DND-41 (cell line): ENCODE measurements around the gene ARSG.

Experiments
- ATAC-seq: fragments of 200-7000 bp; cut with Tn5 transposase; 3 replicates; pipeline ENCODE4 v1.9.1; 2021; ENCODE audit warnings: low read depth; ENCODE audit not compliant: insufficient read depth
- DNase-seq: peaks from one replicate; pipeline ENCODE4 v3.0.0-alpha.2; 2020
- H2AFZ ChIP-seq: 2 replicates; pipeline ENCODE4 v1.6.0; 2012; ENCODE audit warnings: low read depth, low read length
- H3K27ac ChIP-seq: 2 replicates; pipeline ENCODE4 v1.5.1; 2012; ENCODE audit warnings: low read length, inconsistent platforms
- H3K27me3 ChIP-seq: fragments of 200-600 bp; sonication (generic); 2 replicates; pipeline ENCODE4 v1.6.0; 2012; ENCODE audit warnings: low read length, mild to moderate bottlenecking, inconsistent platforms; ENCODE audit not compliant: insufficient read depth, poor library complexity
- H3K36me3 ChIP-seq: 2 replicates; pipeline ENCODE4 v1.5.1; 2012; ENCODE audit warnings: low read length, inconsistent platforms; ENCODE audit not compliant: insufficient read depth
- H3K4me1 ChIP-seq: 2 replicates; pipeline ENCODE4 v1.5.1; 2012; ENCODE audit warnings: mild to moderate bottlenecking, low read length; ENCODE audit not compliant: insufficient read depth
- H3K4me2 ChIP-seq: 2 replicates; pipeline ENCODE4 v1.6.0; 2012; ENCODE audit warnings: mild to moderate bottlenecking, moderate library complexity, low read length, inconsistent platforms; ENCODE audit not compliant: insufficient read depth
- H3K4me3 ChIP-seq, 2 experiments: fragments of 200-600 bp in 1 of 2; shearing (Covaris generic) in 1 of 2; 2 replicates each; pipeline ENCODE4 v1.5.1; 2012 to 2016; ENCODE audit warnings: inconsistent platforms in 2 of 2, low read length in 2 of 2, mild to moderate bottlenecking in 2 of 2, low read depth in 1 of 2, moderate library complexity in 1 of 2
- H3K79me2 ChIP-seq: 2 replicates; pipeline ENCODE4 v1.6.0; 2012; ENCODE audit warnings: low read length, inconsistent platforms; ENCODE audit not compliant: insufficient read depth
- H3K9ac ChIP-seq: 2 replicates; pipeline ENCODE4 v1.6.0; 2012; ENCODE audit warnings: low read depth, mild to moderate bottlenecking, inconsistent platforms, low read length, moderate library complexity
- H3K9me3 ChIP-seq: 2 replicates; pipeline ENCODE4 v1.5.1; 2012; ENCODE audit warnings: low read length, moderate library complexity, mild to moderate bottlenecking, inconsistent platforms; ENCODE audit not compliant: insufficient read depth, severe bottlenecking
- H4K20me1 ChIP-seq: 2 replicates; pipeline ENCODE4 v1.6.0; 2012; ENCODE audit warnings: low read length; ENCODE audit not compliant: insufficient read depth
- EZH2 ChIP-seq: IDR thresholded peaks from 3 replicates; pipeline ENCODE4 v1.6.1; 2012; ENCODE audit warnings: borderline replicate concordance, low read depth, mild to moderate bottlenecking, moderate library complexity, low read length, inconsistent platforms; ENCODE audit not compliant: severe bottlenecking
- TF ChIP-seq, protein P1 (sequence below): IDR thresholded peaks from 2 replicates; pipeline ENCODE4 v1.5.1; 2012; ENCODE audit warnings: borderline replicate concordance, low read length, moderate library complexity, mild to moderate bottlenecking; ENCODE audit not compliant: poor library complexity, severe bottlenecking; ENCODE audit errors: extremely low read depth

The ARSG gene

GRCh38 chr17:68288375-68288774 lies 2.9 kb upstream of the ARSG start:
- peaks cover 37% of the 10 kb centered on the region for H3K4me1 ChIP-seq
- no peak for ATAC-seq
- H3K4me2 ChIP-seq = no peak overlapping the region

GRCh38 chr17:68288804-68289203 lies 2.5 kb upstream of the ARSG start:
- Histone ChIP-seq H3K9ac (no peak overlapping the region), H3K36me3 (no peaks in the 10 kb centered on the region), H3K79me2 (peaks cover 44% of the 10 kb centered on the region), H3K4me1 (peaks cover 41% of the 10 kb centered on the region), H3K27ac (peak overlapping the region; percentile 1; the same call in 1 of the 2 replicates), H3K9me3 (no peaks in the 10 kb centered on the region), H4K20me1 (no peaks in the 10 kb centered on the region), H2AFZ (no peak overlapping the region), H3K27me3 (no peaks in the 10 kb centered on the region), H3K4me2 (peak overlapping the region; percentile 81; the same call in 1 of the 2 replicates), H3K4me3 (no peak overlapping the region)
- no peak for DNase-seq
- no peak for ATAC-seq
- TF ChIP-seq EZH2 = no peak
- TF ChIP-seq, protein P1, sequence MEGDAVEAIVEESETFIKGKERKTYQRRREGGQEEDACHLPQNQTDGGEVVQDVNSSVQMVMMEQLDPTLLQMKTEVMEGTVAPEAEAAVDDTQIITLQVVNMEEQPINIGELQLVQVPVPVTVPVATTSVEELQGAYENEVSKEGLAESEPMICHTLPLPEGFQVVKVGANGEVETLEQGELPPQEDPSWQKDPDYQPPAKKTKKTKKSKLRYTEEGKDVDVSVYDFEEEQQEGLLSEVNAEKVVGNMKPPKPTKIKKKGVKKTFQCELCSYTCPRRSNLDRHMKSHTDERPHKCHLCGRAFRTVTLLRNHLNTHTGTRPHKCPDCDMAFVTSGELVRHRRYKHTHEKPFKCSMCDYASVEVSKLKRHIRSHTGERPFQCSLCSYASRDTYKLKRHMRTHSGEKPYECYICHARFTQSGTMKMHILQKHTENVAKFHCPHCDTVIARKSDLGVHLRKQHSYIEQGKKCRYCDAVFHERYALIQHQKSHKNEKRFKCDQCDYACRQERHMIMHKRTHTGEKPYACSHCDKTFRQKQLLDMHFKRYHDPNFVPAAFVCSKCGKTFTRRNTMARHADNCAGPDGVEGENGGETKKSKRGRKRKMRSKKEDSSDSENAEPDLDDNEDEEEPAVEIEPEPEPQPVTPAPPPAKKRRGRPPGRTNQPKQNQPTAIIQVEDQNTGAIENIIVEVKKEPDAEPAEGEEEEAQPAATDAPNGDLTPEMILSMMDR = no peak

More at GRCh38 chr17:68288375-68288774, 2.9 kb upstream of the ARSG start:
- H3K36me3 ChIP-seq = no peaks in the 10 kb centered on the region
- no peaks in the 10 kb centered on the region for H4K20me1 ChIP-seq
- no peaks in the 10 kb centered on the region for H3K27me3 ChIP-seq
- TF ChIP-seq, protein P1 = no peak
- TF ChIP-seq EZH2 = no peak
- H3K9me3 ChIP-seq = no peaks in the 10 kb centered on the region
- H3K4me3 ChIP-seq = no peak overlapping the region
- H2AFZ ChIP-seq = no peak overlapping the region
- no peak for DNase-seq
- H3K79me2 ChIP-seq = peaks cover 40% of the 10 kb centered on the region
- H3K27ac ChIP-seq = peak overlapping the region; percentile 1; the same call in 1 of the 2 replicates
- no peak overlapping the region for H3K9ac ChIP-seq

GRCh38 chr17:68289473-68289872 lies 1.8 kb upstream of the ARSG start:
- no peaks in the 10 kb centered on the region for H3K9me3 ChIP-seq
- H3K36me3 ChIP-seq = no peaks in the 10 kb centered on the region
- H3K79me2 ChIP-seq = peaks cover 45% of the 10 kb centered on the region
- no peaks in the 10 kb centered on the region for H3K27me3 ChIP-seq
- peak overlapping the region; percentile 89 for H3K9ac ChIP-seq
- H3K4me1 ChIP-seq = peaks cover 48% of the 10 kb centered on the region
- TF ChIP-seq, protein P1 = no peak
- no peak for ATAC-seq
- no peak overlapping the region for H2AFZ ChIP-seq
- peak overlapping the region; percentile 81 for H3K4me2 ChIP-seq
- DNase-seq = no peak
- H3K4me3 ChIP-seq = peak overlapping the region in 1 of 2 experiments; percentile 67; a peak in 1 of 4 replicates
- no peaks in the 10 kb centered on the region for H4K20me1 ChIP-seq
- peak overlapping the region; percentile 93; the same call in 1 of the 2 replicates for H3K27ac ChIP-seq

- Histone ChIP-seq H3K9ac (peak overlapping the region; percentile 89), H3K4me2 (peak overlapping the region; percentile 81), H3K4me1 (peaks cover 51% of the 10 kb centered on the region), H3K36me3 (no peaks in the 10 kb centered on the region), H4K20me1 (no peaks in the 10 kb centered on the region), H3K27ac (peak overlapping the region; percentile 93), H2AFZ (peak overlapping the region; percentile 66; the same call in 1 of the 2 replicates), H3K9me3 (no peaks in the 10 kb centered on the region), H3K27me3 (no peaks in the 10 kb centered on the region), H3K4me3 (peak overlapping the region; percentile 49 to 67; a peak in 3 of 4 replicates), H3K79me2 (peaks cover 48% of the 10 kb centered on the region)
- ATAC-seq (no peak; the same call in 2 of the 3 replicates), DNase-seq (no peak)
- no peak for TF ChIP-seq EZH2
- TF ChIP-seq, protein P1 = no peak
These were observed 1.4 kb upstream of the ARSG start for GRCh38 chr17:68289936-68290267.
